Type B pancreatic cell (in vitro differentiated cells): ENCODE measurements around the gene CFAP58. TPM values are rescaled to one million over a fixed set of nuclear protein-coding genes. Genes with fewer than 3 reads are reported as not detected.

Experiments used
- DNase-seq: peaks from one replicate; pipeline ENCODE4 v3.0.0; 2021; ENCODE audit warnings: mixed read lengths; ENCODE audit not compliant: unreplicated experiment; ENCODE audit errors: extremely low spot score
- H3K27ac Mint-ChIP-seq: 2 replicates; pipeline ENCODE4 v1.8.0; 2021; ENCODE audit warnings: mild to moderate bottlenecking, mixed read lengths
- H3K27me3 Mint-ChIP-seq: 2 replicates; pipeline ENCODE4 v1.8.0; 2021; ENCODE audit warnings: mixed read lengths
- H3K36me3 Mint-ChIP-seq: 2 replicates; pipeline ENCODE4 v1.8.0; 2021; ENCODE audit warnings: mixed read lengths
- H3K4me1 Mint-ChIP-seq: one replicate; pipeline ENCODE4 v1.8.0; 2021; ENCODE audit warnings: mixed read lengths; ENCODE audit not compliant: unreplicated experiment
- H3K4me3 Mint-ChIP-seq: 2 replicates; pipeline ENCODE4 v1.8.0; 2021; ENCODE audit warnings: mild to moderate bottlenecking, mixed read lengths
- H3K9me3 Mint-ChIP-seq: 2 replicates; pipeline ENCODE4 v1.8.0; 2021; ENCODE audit warnings: mixed read lengths
- CTCF ChIP-seq: fragments of 200-600 bp; sonication (generic); conservative IDR thresholded peaks from 2 replicates; pipeline ENCODE4 v1.5.0; 2021; ENCODE audit warnings: antibody characterized with exemption, mild to moderate bottlenecking
- total RNA-seq: library from RNA; stranded (reverse); gene quantifications from 2 replicates; pipeline ENCODE4 v1.2.1, GENCODE V29; 2021; ENCODE audit warnings: low replicate concordance

CFAP58 gene
- total RNA-seq, 1 donor from 2014 or later, result 0.34 TPM

GRCh38 chr10:104478380-104478779 is 124.7 kb downstream of the CFAP58 start:
- Mint-ChIP-seq H3K4me3 (no peak overlapping the region), H3K9me3 (no peaks in the 10 kb centered on the region), H3K27ac (no peak overlapping the region), H3K27me3 (peaks cover 21% of the 10 kb centered on the region), H3K4me1 (peaks cover 11% of the 10 kb centered on the region), H3K36me3 (no peaks in the 10 kb centered on the region)
- no peak for TF ChIP-seq CTCF
- no peak for DNase-seq

- no peak overlapping the region for H3K4me3 Mint-ChIP-seq
- no peak for DNase-seq
- TF ChIP-seq CTCF, result no peak
- H3K9me3 Mint-ChIP-seq, result no peaks in the 10 kb centered on the region
- H3K27me3 Mint-ChIP-seq, result peaks cover 29% of the 10 kb centered on the region
- H3K27ac Mint-ChIP-seq, result no peak overlapping the region
- H3K4me1 Mint-ChIP-seq, result peaks cover 11% of the 10 kb centered on the region
- no peaks in the 10 kb centered on the region for H3K36me3 Mint-ChIP-seq
Measured at GRCh38 chr10:104479906-104480593, 126.4 kb downstream of the CFAP58 start.

GRCh38 chr10:104480797-104481196 is 127.2 kb downstream of the CFAP58 start:
- H3K27ac Mint-ChIP-seq, result no peak overlapping the region
- H3K4me1 Mint-ChIP-seq, result peaks cover 9% of the 10 kb centered on the region

GRCh38 chr10:104483582-104483981 is 129.9 kb downstream of the CFAP58 start:
- peaks cover 4% of the 10 kb centered on the region for H3K4me1 Mint-ChIP-seq
- no peak overlapping the region for H3K4me3 Mint-ChIP-seq
- no peak for DNase-seq
- TF ChIP-seq CTCF, result no peak
- H3K27ac Mint-ChIP-seq, result no peak overlapping the region
- peaks cover 31% of the 10 kb centered on the region for H3K27me3 Mint-ChIP-seq
- H3K36me3 Mint-ChIP-seq, result no peaks in the 10 kb centered on the region
- no peaks in the 10 kb centered on the region for H3K9me3 Mint-ChIP-seq

More at GRCh38 chr10:104480797-104481196, 127.2 kb downstream of the CFAP58 start:
- no peaks in the 10 kb centered on the region for H3K9me3 Mint-ChIP-seq
- H3K4me3 Mint-ChIP-seq, result no peak overlapping the region
- no peak for TF ChIP-seq CTCF
- H3K36me3 Mint-ChIP-seq, result no peaks in the 10 kb centered on the region
- peaks cover 31% of the 10 kb centered on the region for H3K27me3 Mint-ChIP-seq
- DNase-seq, result no peak

GRCh38 chr10:104485632-104486031 is 132.0 kb downstream of the CFAP58 start:
- H3K4me3 Mint-ChIP-seq, result no peak overlapping the region
- peak; percentile 60 for TF ChIP-seq CTCF

More at GRCh38 chr10:104485632-104486031, 132.0 kb downstream of the CFAP58 start:
- Mint-ChIP-seq H3K27ac (no peak overlapping the region), H3K36me3 (no peaks in the 10 kb centered on the region), H3K27me3 (peaks cover 31% of the 10 kb centered on the region), H3K4me1 (peaks cover 3% of the 10 kb centered on the region), H3K9me3 (no peaks in the 10 kb centered on the region)
- DNase-seq, result no peak
